Stimulated activated CD8-positive, alpha-beta memory T cell treated with anti-CD3 and anti-CD28 coated beads, Interleukin-15, amount 100 ng/mL, for 48 hours (primary cell): Measurements from ENCODE around the gene ATP8B4.

Source experiments
- DNase-seq, 2 donors: peaks; one replicate each; pipeline ENCODE4 v3.0.0-alpha.2; 2020; ENCODE audit warnings: low read depth in 2 of 2

Gene ATP8B4

DNA sequence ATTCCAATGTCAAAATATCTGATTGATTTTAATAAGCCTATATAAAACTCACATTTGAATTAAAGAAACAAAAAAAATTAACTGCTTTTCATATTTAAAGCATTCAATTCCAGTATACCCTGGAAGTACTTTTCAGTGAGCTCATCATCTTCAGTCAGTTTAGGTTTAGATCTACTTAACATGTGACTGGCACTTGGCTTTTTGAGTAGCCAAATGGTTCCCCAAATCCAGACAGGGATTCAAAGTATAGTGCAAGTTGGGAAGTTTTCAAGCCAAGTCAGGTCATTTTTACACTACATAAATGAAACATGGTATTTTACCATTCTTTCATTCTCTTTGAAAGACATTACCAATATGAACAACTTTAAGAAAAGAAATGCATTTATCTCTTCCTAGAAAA, 57.5 kb downstream of the ATP8B4 start:
- DNase-seq, result no peak

- no peak for DNase-seq
Observed at GRCh38 chr15:50059883-50060282, 59.1 kb downstream of the ATP8B4 start.

DNA sequence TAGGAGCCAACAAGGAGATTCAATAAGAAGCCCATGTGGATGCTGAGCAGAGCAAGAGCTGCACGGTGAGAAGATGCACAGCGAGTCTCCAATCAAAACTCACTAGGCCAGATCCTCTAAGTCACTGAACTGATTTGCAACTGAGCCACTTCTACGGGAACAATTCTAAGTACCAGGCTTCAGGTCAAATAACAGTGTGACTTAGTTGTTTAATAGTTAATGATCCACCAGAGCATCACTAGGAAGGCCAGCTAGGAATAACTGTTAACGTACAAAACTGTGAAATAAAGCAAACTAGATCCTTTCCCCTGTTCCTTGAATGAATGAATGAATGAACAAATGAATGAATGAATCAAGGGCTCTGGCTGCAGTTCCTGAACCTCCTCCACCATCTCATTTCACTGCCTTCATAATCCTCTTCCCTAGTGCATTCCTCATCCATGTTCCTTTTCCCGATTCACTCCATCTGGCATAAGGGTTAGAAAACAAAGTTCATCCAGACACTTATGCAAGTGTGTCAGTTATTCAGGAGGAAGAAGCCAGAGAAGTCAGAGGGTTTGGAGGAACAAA, 59.7 kb downstream of the ATP8B4 start:
- no peak for DNase-seq

DNA sequence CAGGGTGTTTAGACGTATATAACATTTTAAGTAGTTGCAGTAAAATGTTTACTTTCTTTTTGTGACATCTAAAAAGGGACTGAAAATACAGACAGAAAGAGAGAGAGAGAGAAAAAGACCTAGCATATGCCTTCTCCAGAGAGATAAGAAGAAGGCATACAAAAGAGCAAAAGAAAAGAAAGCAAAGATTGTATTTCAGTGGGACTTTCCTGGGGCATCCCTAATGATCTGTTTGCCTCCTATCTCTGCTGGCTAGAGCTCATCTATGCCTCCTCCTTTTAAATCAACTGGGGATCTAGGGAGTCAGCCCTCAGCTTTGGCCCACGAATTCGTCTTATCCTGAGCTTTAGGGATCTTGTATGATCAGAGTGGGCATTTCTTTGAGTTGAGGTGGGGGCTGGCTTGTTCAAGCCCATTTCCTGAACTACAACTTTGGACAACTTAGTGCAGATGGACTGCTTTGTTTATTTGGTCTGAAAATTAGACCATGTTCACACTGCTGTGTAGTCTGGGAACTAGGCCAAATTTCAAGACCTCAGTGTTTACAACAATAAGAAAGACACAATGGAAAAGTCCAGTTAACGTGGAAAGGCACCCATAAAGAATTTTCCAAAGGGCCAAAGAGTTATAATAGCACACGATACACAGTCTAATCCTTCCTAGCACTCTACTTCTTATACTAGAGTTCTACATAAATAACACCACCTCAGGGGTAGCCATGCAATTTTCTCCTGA, 61.0 kb downstream of the ATP8B4 start:
- no peak for DNase-seq

DNA sequence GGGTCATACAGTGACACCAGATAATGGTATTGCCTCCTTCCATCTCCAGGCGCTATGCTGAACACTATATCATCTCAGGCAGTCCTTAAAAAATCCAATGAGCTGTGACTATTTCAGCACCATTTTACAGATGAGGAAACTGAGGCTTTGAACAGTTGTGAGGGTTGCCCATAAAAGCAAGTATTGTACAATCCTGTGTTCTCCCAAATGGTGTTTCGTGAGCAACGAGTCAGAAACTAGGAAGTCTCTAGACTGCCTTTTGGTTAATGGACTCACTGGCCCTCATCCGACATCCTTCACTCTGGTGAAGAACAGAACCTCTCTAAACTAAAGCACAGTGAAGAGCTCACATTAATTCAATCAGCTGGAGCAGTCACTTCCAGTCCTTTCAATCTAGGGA, 61.8 kb downstream of the ATP8B4 start:
- DNase-seq, result no peak

GRCh38 chr15:50055750-50056157, 63.3 kb downstream of the ATP8B4 start:
- no peak for DNase-seq

DNA sequence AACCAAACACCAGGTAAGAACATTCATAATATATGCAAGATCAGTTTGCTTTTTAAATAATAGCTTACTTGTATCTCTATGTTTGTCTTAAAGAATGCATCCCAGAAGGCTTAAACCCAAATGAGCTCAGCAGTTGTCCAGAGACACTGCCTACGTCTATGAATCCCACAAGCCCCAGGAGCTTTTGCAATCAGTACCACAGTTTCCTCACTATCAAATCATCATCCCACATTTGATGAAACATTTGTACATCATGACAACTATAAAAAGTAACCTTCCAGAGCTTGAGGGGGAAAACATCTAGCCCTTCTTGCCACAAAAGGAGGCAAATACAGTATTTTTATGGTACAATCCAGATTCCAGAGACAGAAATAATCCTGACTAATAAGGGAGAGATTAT, 63.7 kb downstream of the ATP8B4 start:
- no peak for DNase-seq

DNA sequence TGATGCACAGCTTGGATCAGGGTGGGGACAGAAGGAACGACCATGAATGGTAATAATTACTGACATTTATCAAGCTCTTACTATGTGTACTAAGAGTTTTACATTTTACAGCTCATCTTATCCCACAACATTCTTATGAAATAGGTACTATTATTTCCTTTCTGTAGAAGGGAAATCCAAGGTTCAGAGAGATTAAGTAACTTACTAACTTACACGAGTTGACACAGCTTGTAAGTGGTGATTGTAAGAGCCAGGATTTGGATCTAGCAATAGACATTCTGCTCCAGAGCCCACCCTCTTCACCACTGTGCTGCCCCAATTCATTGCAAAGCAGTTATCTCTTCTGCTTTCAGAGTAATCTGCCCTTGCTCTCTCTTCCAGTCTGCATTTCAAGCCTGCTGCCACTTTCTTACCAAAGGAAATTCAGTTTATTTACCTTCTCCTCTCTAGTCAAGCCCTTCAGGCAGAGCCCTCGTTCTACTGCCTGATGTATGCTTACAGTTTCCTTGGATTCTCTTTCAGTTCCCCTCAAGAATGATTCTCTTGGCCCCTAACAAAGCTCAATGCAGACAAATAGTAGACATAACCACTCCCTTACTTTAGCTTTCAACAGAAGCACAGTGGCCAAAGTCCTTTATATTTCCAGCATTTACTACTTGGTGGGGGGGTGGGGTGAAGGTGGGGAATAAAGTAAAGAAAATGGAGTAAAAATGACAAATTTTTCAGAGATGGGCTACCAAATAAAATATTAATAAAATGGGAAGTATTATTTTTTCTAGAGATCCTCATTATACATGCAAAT, 65.8 kb downstream of the ATP8B4 start:
- no peak for DNase-seq

GRCh38 chr15:50051811-50052419, 67.1 kb downstream of the ATP8B4 start:
- no peak for DNase-seq

DNA sequence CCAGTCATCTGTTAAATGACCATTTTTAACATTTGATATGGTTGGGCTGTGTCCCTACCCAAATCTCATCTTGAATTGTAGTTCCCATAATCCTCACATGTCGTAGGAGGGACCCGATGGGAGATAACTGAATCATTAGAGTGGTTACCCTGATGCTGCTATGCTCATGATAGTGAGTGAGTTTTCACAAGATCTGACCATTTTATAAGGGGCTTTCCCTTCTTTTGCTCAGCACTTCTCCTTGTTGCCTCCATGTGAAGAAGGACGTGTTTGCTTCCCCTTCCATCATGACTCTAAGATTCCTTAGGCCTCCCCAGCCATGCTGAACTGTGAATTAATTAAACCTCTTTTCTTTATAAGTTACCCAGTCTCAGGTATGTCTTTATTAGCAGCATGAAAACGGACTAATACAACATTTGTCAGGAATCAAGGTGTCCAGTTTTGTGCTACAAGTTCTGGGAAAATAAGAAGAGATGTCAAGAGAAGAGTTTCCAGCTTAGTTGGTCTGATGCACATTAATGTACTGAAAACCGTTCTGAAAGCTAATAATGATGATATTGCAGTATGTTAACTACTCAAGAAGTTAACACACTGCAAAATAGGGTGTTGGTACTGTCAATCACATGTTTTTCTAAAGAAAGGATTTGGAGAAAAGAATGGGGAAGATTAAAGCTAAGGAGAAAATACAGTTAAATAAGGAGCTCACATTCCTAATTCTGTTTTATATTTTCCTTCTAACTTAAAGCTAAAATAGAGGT, 67.9 kb downstream of the ATP8B4 start:
- no peak for DNase-seq

DNA sequence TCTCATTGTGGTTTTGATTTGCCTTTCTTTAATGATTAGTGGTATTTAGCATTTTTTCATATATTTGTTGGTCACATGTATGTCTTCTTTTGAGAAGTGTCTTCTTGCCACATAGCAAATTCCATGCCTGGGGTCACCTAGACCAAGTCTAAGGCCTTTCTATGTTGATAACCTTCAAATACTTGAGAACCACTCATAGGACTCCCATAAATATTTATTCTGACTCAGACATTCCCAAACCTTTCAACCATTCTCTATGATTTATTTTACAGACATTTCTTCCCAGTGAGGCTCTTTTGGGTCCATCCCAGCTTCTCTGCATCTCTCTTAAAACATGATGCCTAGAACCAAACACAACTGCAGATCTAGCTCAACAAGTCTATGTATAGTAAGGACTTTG, 69.2 kb downstream of the ATP8B4 start:
- DNase-seq, result no peak

GRCh38 chr15:50046867-50047266, 72.2 kb downstream of the ATP8B4 start:
- no peak for DNase-seq

DNA sequence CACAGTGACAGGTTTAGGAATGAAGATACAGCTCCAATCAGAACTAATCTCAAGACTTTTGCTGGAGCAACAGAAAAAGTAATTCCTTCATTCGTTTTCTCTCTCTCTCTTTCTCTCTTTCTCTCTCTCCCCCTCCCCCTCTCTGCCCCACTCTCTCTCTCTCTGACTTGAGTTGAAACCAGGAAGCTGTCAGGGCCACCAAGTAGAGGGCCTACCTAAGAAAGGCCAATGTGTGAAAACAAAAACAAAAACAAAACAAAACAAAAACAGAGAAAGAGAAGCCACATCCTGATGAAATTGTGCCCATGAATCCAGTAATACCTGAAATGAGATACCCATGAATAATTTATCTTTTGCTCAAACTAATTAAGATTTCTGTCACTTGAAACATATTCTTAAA, 72.9 kb downstream of the ATP8B4 start:
- DNase-seq, result no peak

DNA sequence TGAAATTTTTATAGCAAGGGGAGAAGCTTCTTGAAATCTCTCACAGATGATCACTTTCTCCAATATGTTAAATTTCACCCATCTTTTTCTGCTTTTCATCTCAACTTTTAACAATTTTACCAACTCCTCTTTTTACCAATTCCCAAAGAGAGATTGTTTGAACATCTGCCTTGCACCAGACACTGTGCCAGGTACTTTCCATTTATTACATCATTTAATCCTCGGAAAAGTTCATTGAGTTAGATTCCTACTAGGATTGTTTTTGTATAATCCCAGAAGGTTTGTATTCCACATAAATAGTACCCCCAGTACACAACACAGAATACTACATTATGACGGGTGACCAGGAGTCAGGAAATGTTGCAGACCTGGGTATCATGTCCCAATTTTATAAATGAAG, 74.1 kb downstream of the ATP8B4 start:
- DNase-seq, result no peak

GRCh38 chr15:50044406-50044805, 74.6 kb downstream of the ATP8B4 start:
- DNase-seq, result no peak

DNA sequence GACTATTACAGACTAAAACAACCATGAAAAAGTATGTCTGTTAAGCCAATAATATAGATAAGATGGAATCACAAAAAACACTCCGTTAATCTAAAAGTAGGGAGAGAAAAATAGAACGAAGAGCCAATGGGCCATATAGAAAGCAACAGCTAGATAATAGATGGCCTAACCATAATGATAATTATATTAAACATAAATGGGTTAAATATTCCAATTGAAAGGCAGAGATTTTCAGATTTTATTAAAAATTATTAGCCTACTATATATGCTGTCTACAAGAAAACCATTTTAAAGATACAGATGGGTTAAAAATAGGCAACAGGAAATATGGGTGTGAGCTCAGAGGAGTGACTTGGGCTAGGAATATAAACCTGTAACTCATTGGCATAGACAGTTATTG, 76.3 kb downstream of the ATP8B4 start:
- DNase-seq, result no peak

DNA sequence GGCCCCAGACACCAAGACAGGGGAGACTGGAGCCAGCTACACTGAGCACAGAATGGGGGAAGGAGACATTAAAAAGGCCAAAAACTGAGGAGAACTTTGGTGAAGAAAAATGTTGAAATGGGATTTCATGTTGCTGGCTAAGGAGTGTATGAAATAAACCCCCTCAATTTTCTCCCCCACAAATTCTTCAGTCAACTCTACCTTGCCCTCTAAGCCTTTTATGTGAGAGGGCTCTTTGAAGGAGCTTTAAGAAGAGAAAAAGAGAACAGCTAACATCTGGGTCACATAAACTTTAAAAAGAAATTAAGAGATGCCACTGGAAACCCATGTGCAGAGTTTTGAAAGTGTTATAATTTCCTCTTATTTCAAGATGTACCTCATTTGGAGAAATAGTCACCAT, 88.6 kb downstream of the ATP8B4 start:
- no peak for DNase-seq

DNA sequence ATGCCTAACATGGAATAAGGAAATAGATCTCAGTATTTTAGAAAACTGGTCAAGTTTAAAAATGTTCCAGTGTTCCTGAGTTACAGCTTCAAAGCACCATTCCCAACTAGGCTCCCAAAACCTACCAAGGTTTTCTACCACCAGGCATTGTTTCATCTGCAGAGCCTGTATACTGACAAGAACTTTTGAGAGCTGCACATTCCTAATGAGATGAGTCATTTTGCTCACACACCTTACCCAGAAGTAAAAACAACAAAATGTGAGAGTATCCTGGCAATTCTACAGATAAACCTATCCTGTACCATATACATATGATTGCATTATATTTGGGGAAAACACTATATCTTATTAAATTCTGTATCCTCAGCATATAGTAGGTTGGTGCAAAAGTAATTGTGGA, 90.7 kb downstream of the ATP8B4 start:
- DNase-seq, result no peak

DNA sequence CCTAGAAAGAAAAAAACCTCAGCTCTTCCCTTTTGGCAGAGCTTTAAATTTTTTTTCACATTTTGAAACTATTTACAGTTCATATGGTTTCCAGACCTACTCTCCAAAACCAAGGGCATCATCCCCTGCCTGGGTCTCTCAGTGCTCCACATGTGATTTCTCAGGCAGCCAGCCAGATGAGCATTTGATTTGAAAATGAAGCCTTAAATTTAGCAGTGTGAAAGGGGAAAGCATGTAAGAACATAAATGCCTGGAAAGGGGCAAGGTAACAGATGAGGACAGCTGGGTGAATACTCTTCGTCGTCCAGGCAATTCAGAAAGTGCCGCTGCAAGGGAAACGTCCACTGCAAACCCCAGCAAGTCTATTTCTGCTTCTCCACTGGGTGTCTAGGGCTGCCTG, 94.8 kb downstream of the ATP8B4 start:
- DNase-seq, result no peak

GRCh38 chr15:50018491-50018890, 100.5 kb downstream of the ATP8B4 start:
- DNase-seq, result no peak

- no peak for DNase-seq
Observed at GRCh38 chr15:50017522-50017921, 101.5 kb downstream of the ATP8B4 start.

GRCh38 chr15:50016951-50017350, 102.1 kb downstream of the ATP8B4 start:
- no peak for DNase-seq
